HuH-7 (cell line): ENCODE data around the gene MARCHF11.

Experiments
- DNase-seq: peaks from one replicate; pipeline ENCODE4 v3.0.0; 2011; ENCODE audit warnings: low spot score

Gene MARCHF11

GRCh38 chr5:16131878-16132277, 47.7 kb downstream of the MARCHF11 start:
- DNase-seq, result no peak

GRCh38 chr5:16128944-16129343, 50.6 kb downstream of the MARCHF11 start:
- no peak for DNase-seq

- no peak for DNase-seq
Measured at GRCh38 chr5:16127865-16128544, 51.6 kb downstream of the MARCHF11 start.

- DNase-seq, result no peak
Measured at GRCh38 chr5:16120579-16120978, 59.0 kb downstream of the MARCHF11 start.

- DNase-seq, result no peak
Measured at GRCh38 chr5:16119790-16120189, 59.8 kb downstream of the MARCHF11 start.

GRCh38 chr5:16115140-16115539, 64.5 kb downstream of the MARCHF11 start:
- no peak for DNase-seq

- no peak for DNase-seq
Measured at GRCh38 chr5:16108418-16108817, 71.2 kb downstream of the MARCHF11 start.

- DNase-seq, result no peak
Measured at GRCh38 chr5:16104961-16105360, 74.6 kb downstream of the MARCHF11 start.

- DNase-seq, result no peak
Measured at GRCh38 chr5:16095612-16096011, 84.0 kb downstream of the MARCHF11 start.

GRCh38 chr5:16090270-16090669, 89.3 kb downstream of the MARCHF11 start:
- DNase-seq, result no peak

GRCh38 chr5:16082982-16083381, 96.6 kb downstream of the MARCHF11 start:
- DNase-seq, result no peak

- no peak for DNase-seq
Measured at GRCh38 chr5:16082053-16082452, 97.5 kb downstream of the MARCHF11 start.

- no peak for DNase-seq
Measured at GRCh38 chr5:16081376-16081955, 98.1 kb downstream of the MARCHF11 start.

GRCh38 chr5:16076657-16077056, 102.9 kb downstream of the MARCHF11 start:
- no peak for DNase-seq

- no peak for DNase-seq
Measured at GRCh38 chr5:16074358-16074757, 105.2 kb downstream of the MARCHF11 start.

GRCh38 chr5:16072616-16073015, 107.0 kb downstream of the MARCHF11 start:
- DNase-seq, result no peak

- DNase-seq, result no peak
Measured at GRCh38 chr5:16067415-16067814, 112.2 kb downstream of the MARCHF11 start.

- DNase-seq, result no peak
Measured at GRCh38 chr5:16066810-16067209, 112.8 kb downstream of the MARCHF11 start.

GRCh38 chr5:16066320-16066719, 113.3 kb downstream of the MARCHF11 start:
- no peak for DNase-seq

- no peak for DNase-seq
Measured at GRCh38 chr5:16065831-16066230, 113.8 kb downstream of the MARCHF11 start.

- no peak for DNase-seq
Measured at GRCh38 chr5:16064135-16064893, 115.3 kb downstream of the MARCHF11 start.

- DNase-seq, result no peak
Measured at GRCh38 chr5:16061163-16061562, 118.4 kb downstream of the MARCHF11 start.

- no peak for DNase-seq
Measured at GRCh38 chr5:16057277-16057676, 122.3 kb downstream of the MARCHF11 start.
